Measurements from ENCODE around the gene NUP62.
"Not testable (repeated sequence)": the region's sequence is repeated elsewhere in the genome, so short reads cannot be mapped to it uniquely, and the experiment has no call there.

NUP62 gene
- 37.9 to 88.1 reads per million in 2 donors for total RNA-seq

GRCh38 chr19:49929121-49929610 lies at the start of gene NUP62, which contains the start of gene ATF5:
Gene NUP62, minus strand, starts transcription at chr19:49929504. Its CDS starts 19,697 bp downstream, at chr19:49909807.
Gene ATF5, plus strand, starts transcription at chr19:49929205. Its CDS starts 1,646 bp downstream, at chr19:49930851.
- DNase-seq, result peak; percentile 91

- DNase-seq, result no peak
Measured at GRCh38 chr19:49978324-49978723, 49.0 kb upstream of the NUP62 start.

GRCh38 chr19:49977881-49978280 lies 48.6 kb upstream of the NUP62 start:
- DNase-seq, result no peak

GRCh38 chr19:49977076-49977475 lies 47.8 kb upstream of the NUP62 start:
- DNase-seq, result no peak

- no peak for DNase-seq
Measured at GRCh38 chr19:49976496-49976895, 47.2 kb upstream of the NUP62 start.

GRCh38 chr19:49975051-49975450 lies 45.7 kb upstream of the NUP62 start:
- DNase-seq, result no peak

- DNase-seq, result no peak
Measured at GRCh38 chr19:49973987-49974386, 44.7 kb upstream of the NUP62 start.

GRCh38 chr19:49972841-49973240 lies 43.5 kb upstream of the NUP62 start:
- no peak for DNase-seq

GRCh38 chr19:49971991-49972411 lies 42.7 kb upstream of the NUP62 start:
- no peak for DNase-seq

GRCh38 chr19:49969355-49969754 lies 40.1 kb upstream of the NUP62 start:
- DNase-seq, result not testable (repeated sequence)

- DNase-seq, result no peak
Measured at GRCh38 chr19:49968279-49968922, 39.1 kb upstream of the NUP62 start.

- not testable (repeated sequence) for DNase-seq
Measured at GRCh38 chr19:49960980-49961379, 31.7 kb upstream of the NUP62 start, which contains the start of gene SIGLEC11. Gene SIGLEC11, minus strand, starts transcription at chr19:49961172. Its CDS starts 91 bp downstream, at chr19:49961081.

GRCh38 chr19:49959892-49960291 lies 30.6 kb upstream of the NUP62 start:
- DNase-seq, result not testable (repeated sequence)

GRCh38 chr19:49958596-49958995 lies 29.3 kb upstream of the NUP62 start:
- not testable (repeated sequence) for DNase-seq

- DNase-seq, result not testable (repeated sequence)
Measured at GRCh38 chr19:49958144-49958543, 28.8 kb upstream of the NUP62 start.

- no peak for DNase-seq
Measured at GRCh38 chr19:49957262-49957915, 28.1 kb upstream of the NUP62 start.

- no peak for DNase-seq
Measured at GRCh38 chr19:49956115-49956495, 26.8 kb upstream of the NUP62 start.

- no peak for DNase-seq
Measured at GRCh38 chr19:49954933-49955332, 25.6 kb upstream of the NUP62 start.

- DNase-seq, result no peak
Measured at GRCh38 chr19:49954092-49954829, 25.0 kb upstream of the NUP62 start.

- no peak for DNase-seq
Measured at GRCh38 chr19:49953416-49953815, 24.1 kb upstream of the NUP62 start.

- no peak for DNase-seq
Measured at GRCh38 chr19:49952906-49953305, 23.6 kb upstream of the NUP62 start.

GRCh38 chr19:49952479-49952836 lies 23.2 kb upstream of the NUP62 start:
- DNase-seq, result no peak

GRCh38 chr19:49951806-49952478 lies 22.6 kb upstream of the NUP62 start:
- DNase-seq, result no peak

Data from T-helper 9 cell (primary cell).